Measurements from ENCODE around the gene TAF6L.

DNA sequence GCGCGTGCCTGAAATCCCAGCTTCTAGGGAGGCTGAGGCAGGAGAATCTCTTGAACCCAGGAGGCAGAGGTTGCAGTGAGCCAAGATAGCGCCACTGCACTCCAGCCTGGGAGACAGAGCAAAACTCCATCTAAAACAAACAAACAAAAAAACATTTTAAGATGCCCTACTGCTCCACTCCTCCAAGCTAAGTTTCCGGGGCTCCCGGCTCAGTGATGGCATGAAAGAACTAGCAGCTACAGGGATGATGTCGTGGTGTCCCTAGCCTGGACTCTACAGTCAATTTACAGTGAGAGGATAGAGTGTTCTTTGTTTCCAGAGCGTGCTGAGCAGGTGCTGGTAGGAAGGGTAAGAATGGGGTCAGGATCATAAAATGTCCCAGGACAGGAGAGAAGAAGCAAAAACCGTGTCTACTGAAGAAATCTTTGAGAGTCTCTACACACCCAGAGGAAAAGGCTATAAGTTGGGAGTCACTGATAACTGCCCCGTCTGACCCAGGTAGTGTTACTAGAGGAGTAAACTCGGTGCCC is 16.0 kb upstream of the TAF6L start:
- TF ChIP-seq, protein P1, sequence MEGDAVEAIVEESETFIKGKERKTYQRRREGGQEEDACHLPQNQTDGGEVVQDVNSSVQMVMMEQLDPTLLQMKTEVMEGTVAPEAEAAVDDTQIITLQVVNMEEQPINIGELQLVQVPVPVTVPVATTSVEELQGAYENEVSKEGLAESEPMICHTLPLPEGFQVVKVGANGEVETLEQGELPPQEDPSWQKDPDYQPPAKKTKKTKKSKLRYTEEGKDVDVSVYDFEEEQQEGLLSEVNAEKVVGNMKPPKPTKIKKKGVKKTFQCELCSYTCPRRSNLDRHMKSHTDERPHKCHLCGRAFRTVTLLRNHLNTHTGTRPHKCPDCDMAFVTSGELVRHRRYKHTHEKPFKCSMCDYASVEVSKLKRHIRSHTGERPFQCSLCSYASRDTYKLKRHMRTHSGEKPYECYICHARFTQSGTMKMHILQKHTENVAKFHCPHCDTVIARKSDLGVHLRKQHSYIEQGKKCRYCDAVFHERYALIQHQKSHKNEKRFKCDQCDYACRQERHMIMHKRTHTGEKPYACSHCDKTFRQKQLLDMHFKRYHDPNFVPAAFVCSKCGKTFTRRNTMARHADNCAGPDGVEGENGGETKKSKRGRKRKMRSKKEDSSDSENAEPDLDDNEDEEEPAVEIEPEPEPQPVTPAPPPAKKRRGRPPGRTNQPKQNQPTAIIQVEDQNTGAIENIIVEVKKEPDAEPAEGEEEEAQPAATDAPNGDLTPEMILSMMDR (IDR thresholded peaks at IDR 0.05) = no peak
- TF ChIP-seq EP300 (IDR thresholded peaks at IDR 0.05) = no peak
- TF ChIP-seq POLR2A (IDR thresholded peaks at IDR 0.05) = no peak

Data from ovary (tissue), 3 donors.